ENCODE results near the gene ASGR2.
"Not testable (repeated sequence)": the region's sequence is repeated elsewhere in the genome, so short reads cannot be mapped to it uniquely, and the experiment has no call there.

ASGR2 gene

GRCh38 chr17:7123844-7124243, 9.2 kb upstream of the ASGR2 start:
- DNase-seq = no peak

- DNase-seq = no peak
These were observed 7.8 kb upstream of the ASGR2 start for GRCh38 chr17:7122381-7122780.

GRCh38 chr17:7120635-7121034, 6.0 kb upstream of the ASGR2 start:
- not testable (repeated sequence) for DNase-seq

GRCh38 chr17:7120123-7120522, 5.5 kb upstream of the ASGR2 start:
- DNase-seq = no peak

GRCh38 chr17:7119314-7119713, 4.7 kb upstream of the ASGR2 start:
- DNase-seq = no peak

GRCh38 chr17:7114875-7115614, 423 bp upstream of the ASGR2 start:
- no peak for DNase-seq

GRCh38 chr17:7113273-7114071, 1.1 kb downstream of the ASGR2 start:
- no peak for DNase-seq

- DNase-seq = no peak
These were observed 2.0 kb downstream of the ASGR2 start for GRCh38 chr17:7112510-7113108.

GRCh38 chr17:7111784-7112509, 2.7 kb downstream of the ASGR2 start:
- DNase-seq = no peak

- DNase-seq = no peak
These were observed 3.9 kb downstream of the ASGR2 start for GRCh38 chr17:7110617-7111306.

- no peak for DNase-seq
These were observed 4.9 kb downstream of the ASGR2 start for GRCh38 chr17:7109461-7110322.

- no peak for DNase-seq
These were observed 5.6 kb downstream of the ASGR2 start for GRCh38 chr17:7108981-7109380.

- DNase-seq = no peak
These were observed 6.1 kb downstream of the ASGR2 start for GRCh38 chr17:7108560-7108925.

GRCh38 chr17:7107795-7108559, 6.6 kb downstream of the ASGR2 start:
- DNase-seq = no peak

- DNase-seq = no peak
These were observed 7.4 kb downstream of the ASGR2 start for GRCh38 chr17:7107012-7107754.

GRCh38 chr17:7102421-7102820, 12.2 kb downstream of the ASGR2 start:
- DNase-seq = no peak

- DNase-seq = no peak
These were observed 13.1 kb downstream of the ASGR2 start for GRCh38 chr17:7101531-7101930.

GRCh38 chr17:7100641-7101379, 13.8 kb downstream of the ASGR2 start:
- not testable (repeated sequence) for DNase-seq

GRCh38 chr17:7098802-7099459, 15.7 kb downstream of the ASGR2 start:
- no peak for DNase-seq
